Measurements from ENCODE around the gene CLIC5.

DNA sequence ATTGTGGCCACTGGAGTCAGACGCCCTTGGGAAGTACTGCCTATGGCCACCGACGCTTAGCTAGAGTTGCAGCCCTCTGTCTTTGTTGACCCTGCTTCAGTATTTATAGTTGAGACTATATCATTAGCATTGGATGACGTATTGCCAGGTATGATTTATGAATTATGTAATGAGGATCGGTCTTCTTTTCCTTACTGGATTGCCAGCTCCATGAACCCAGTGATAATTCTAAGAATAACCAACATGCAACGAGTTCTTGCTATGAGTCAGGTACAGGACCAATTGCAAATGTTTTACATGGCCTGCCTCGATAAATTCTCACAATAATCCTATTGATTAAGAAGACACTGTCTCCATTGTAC lies 63.5 kb downstream of the CLIC5 start:
- no peak for TF ChIP-seq POLR2A (IDR thresholded peaks at IDR 0.05)
- TF ChIP-seq, protein P1, sequence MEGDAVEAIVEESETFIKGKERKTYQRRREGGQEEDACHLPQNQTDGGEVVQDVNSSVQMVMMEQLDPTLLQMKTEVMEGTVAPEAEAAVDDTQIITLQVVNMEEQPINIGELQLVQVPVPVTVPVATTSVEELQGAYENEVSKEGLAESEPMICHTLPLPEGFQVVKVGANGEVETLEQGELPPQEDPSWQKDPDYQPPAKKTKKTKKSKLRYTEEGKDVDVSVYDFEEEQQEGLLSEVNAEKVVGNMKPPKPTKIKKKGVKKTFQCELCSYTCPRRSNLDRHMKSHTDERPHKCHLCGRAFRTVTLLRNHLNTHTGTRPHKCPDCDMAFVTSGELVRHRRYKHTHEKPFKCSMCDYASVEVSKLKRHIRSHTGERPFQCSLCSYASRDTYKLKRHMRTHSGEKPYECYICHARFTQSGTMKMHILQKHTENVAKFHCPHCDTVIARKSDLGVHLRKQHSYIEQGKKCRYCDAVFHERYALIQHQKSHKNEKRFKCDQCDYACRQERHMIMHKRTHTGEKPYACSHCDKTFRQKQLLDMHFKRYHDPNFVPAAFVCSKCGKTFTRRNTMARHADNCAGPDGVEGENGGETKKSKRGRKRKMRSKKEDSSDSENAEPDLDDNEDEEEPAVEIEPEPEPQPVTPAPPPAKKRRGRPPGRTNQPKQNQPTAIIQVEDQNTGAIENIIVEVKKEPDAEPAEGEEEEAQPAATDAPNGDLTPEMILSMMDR (IDR thresholded peaks at IDR 0.05) = no peak
